ENCODE measurements around the gene PSEN2.

DNA sequence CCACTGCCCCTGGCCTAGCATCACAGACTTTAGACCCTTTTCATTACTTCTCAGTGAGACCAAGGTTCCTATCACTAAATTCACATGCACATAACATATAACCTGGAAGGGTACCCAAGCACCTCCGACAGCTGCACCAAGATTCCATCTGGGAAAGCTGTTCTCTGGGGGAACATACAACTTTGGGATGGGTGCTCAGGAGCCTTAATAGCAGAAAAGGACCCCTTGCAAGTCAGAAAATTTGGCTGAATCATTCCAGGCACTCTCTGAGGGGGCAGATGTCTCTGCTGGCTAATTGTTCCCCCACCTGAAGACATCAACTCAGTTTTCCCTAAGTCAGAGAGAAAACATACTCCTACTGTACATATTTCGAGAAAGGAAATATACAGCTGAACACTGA, 41.3 kb upstream of the PSEN2 start:
- TF ChIP-seq, protein P1, sequence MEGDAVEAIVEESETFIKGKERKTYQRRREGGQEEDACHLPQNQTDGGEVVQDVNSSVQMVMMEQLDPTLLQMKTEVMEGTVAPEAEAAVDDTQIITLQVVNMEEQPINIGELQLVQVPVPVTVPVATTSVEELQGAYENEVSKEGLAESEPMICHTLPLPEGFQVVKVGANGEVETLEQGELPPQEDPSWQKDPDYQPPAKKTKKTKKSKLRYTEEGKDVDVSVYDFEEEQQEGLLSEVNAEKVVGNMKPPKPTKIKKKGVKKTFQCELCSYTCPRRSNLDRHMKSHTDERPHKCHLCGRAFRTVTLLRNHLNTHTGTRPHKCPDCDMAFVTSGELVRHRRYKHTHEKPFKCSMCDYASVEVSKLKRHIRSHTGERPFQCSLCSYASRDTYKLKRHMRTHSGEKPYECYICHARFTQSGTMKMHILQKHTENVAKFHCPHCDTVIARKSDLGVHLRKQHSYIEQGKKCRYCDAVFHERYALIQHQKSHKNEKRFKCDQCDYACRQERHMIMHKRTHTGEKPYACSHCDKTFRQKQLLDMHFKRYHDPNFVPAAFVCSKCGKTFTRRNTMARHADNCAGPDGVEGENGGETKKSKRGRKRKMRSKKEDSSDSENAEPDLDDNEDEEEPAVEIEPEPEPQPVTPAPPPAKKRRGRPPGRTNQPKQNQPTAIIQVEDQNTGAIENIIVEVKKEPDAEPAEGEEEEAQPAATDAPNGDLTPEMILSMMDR (IDR thresholded peaks at IDR 0.05; ENCODE audit: poor library complexity), result no peak
- no peak for TF ChIP-seq EZH2 (IDR thresholded peaks at IDR 0.05; ENCODE audit: borderline replicate concordance)
- no peak for TF ChIP-seq EZH2phosphoT487 (IDR thresholded peaks at IDR 0.05; ENCODE audit: low read depth, severe bottlenecking, unreplicated experiment)

Measured in hepatocyte (in vitro differentiated cells).